NT2/D1 (cell line): Measurements from ENCODE around the gene IGSF22.

Experiments
- SUZ12 ChIP-seq: IDR thresholded peaks from 2 replicates; pipeline ENCODE4 v1.6.1; 2011; ENCODE audit not compliant: insufficient read length, insufficient read depth; ENCODE audit errors: extremely low read depth
- YY1 ChIP-seq: IDR thresholded peaks from 2 replicates; pipeline ENCODE4 v1.6.1; 2011; ENCODE audit not compliant: insufficient read length, insufficient read depth

- TF ChIP-seq SUZ12 (no peak), YY1 (no peak)
These were observed 18.1 kb downstream of the IGSF22 start for GRCh38 chr11:18707811-18708340.
